ENCODE data around the gene OMA1.
"Not testable (repeated sequence)": the region's sequence is repeated elsewhere in the genome, so short reads cannot be mapped to it uniquely, and the experiment has no call there.

The OMA1 gene

DNA sequence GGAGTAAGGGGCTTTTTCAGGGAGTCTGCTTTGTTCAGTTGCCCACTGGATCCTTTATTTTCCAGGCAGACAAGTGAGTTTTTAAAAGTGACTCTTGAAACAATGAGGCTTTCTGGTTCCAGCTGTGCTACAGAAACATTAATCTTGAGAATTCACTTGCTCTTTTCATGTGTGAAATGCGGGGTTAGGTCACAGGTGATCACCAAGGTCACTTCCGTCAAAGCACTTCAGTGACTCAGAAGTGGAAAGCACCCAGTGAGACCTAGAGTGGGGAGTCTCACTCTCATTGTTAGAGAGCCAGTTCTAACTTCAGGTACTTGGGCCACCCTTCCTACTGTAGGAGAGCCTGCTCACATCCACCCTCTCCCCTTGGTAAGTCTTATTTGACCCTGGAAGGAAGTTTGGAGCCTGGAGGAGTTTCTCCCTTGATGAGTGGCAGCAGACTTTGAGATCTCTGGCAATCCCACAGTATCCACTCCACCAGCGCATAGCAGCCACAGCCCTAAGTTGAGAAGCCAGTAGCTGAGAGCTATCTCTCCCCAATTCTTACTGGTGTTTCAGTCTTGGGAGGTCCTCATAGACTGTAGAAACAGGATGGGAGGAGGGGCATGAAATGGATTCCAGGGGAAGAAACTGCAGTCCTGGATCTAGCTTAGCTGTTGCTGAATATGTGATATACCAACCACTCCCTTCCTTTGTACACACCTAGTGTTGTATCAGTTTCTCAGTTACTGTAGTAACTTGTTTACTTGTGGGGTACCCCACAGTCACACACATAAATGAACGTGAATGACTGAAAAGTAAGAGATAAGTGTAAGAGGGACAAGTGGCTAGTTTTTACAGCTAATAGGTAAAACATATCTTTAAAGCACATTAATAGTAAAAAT lies 27.4 kb upstream of the OMA1 start:
- peak; percentile 24 to 36 for DNase-seq (ENCODE audit: low read depth in 2 of 2)

DNA sequence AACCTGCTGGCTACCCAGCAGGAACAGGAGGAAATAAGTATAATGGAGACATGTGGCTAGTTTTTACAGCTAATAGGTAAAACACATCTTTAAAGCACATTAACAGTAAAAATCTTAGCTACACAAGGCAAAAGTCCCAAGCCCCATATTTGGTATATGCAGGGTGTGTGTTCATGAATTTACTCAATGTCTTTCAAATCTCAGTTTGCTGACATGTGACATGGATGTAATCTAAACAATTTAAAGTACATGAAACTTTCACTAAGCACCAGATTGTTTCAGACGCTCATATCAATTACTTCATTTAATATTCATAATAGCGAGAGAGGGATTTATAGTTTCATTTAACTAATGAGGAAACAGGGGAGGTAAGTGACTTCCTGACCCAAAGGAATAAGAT lies 26.6 kb upstream of the OMA1 start:
- DNase-seq (ENCODE audit: low read depth in 2 of 2) = no peak

GRCh38 chr1:58572690-58573089 lies 26.2 kb upstream of the OMA1 start:
- no peak for DNase-seq (ENCODE audit: low read depth in 2 of 2)

DNA sequence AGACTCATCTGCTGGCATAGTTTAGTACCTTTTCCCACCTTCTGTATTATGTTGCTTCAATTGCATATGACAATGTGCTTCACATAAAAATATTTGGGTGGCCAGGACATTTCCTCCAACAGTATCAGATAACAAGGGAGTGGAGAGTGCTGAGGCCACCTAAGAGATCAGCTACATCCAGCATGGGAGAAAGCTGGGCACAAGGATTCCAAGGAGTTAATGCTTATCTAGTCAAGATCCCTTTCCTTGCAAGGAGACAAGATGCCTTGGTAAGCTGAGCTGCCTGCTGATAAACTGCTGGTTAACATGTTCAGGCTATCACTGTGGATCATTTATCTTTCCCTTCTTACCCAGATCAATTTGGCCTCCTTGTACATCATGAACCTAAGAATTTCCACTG lies 25.1 kb upstream of the OMA1 start:
- no peak for DNase-seq (ENCODE audit: low read depth in 2 of 2)

- DNase-seq (ENCODE audit: low read depth in 2 of 2) = no peak
These were observed 24.3 kb upstream of the OMA1 start for GRCh38 chr1:58570817-58571216.

- DNase-seq (ENCODE audit: low read depth in 2 of 2) = no peak
These were observed 23.6 kb upstream of the OMA1 start for GRCh38 chr1:58570094-58570493.

GRCh38 chr1:58568911-58569310 lies 22.4 kb upstream of the OMA1 start:
- no peak for DNase-seq (ENCODE audit: low read depth in 2 of 2)

GRCh38 chr1:58568271-58568860 lies 21.8 kb upstream of the OMA1 start:
- DNase-seq (ENCODE audit: low read depth in 2 of 2) = no peak

GRCh38 chr1:58566339-58566738 lies 19.8 kb upstream of the OMA1 start:
- no peak for DNase-seq (ENCODE audit: low read depth in 2 of 2)

- not testable (repeated sequence) for DNase-seq (ENCODE audit: low read depth in 2 of 2)
These were observed 17.2 kb upstream of the OMA1 start for GRCh38 chr1:58563715-58564114.

- no peak for DNase-seq (ENCODE audit: low read depth in 2 of 2)
These were observed 15.1 kb upstream of the OMA1 start for GRCh38 chr1:58561633-58562032.

DNA sequence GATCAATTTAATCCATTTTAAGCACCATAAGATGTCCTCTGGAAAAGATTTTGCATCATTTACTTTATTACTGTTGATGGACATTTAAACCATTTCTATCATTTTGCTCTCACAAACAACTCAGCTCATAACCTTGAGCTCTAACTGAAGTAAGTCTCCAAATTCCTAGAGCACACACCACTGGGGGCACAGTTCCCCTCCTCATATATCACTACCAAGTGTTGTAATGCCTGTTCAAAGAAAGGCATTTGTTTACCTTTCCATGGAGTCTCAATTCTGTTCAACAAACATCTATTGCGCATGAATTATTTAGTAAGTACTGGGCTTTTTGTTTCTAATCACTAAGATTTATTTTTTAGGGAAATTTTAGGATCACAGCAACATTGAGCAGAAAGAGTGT lies 8.9 kb upstream of the OMA1 start:
- DNase-seq (ENCODE audit: low read depth in 2 of 2) = no peak

GRCh38 chr1:58551186-58552140 lies 4.9 kb upstream of the OMA1 start:
- no peak for DNase-seq (ENCODE audit: low read depth in 2 of 2)

DNA sequence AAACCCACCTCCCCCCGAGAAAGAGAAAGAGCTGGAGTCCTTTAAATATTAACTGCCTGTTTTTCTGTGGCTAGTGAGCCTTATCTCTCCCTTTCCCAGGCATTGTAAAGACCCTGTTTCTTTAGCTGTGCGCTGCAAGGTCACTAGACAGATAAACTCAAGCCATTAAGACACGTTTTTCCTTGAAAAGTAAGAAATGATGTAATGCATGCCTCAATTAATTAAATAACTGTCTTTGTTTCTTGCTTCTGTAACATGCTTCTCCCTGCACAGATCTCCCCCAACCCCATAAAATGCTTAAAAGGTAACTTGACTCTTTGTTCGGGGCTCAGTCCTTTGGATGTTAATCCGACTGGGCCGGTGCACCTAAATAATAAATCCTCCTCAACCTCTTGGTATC lies 2.8 kb upstream of the OMA1 start:
- not testable (repeated sequence) for DNase-seq (ENCODE audit: low read depth in 2 of 2)

DNA sequence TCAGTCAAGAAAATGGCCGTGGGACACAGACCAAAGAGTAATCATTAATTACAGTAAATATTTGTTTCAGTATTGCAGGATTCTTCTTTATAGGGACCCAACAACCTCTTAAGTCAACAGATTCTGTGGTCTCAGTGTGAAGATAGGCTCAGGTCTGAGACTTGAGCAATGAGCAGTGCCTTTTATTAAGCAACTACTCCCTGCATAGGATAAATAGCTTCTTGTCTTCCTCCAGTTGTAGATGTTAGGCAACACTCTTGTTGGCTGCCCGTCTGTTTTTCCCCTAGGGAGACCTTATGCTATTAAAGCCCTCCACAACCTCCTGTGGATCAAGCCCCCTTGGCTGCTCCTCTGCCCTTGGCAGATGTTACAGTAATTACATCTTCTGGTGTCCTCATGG lies 1.8 kb upstream of the OMA1 start:
- DNase-seq (ENCODE audit: low read depth in 2 of 2) = no peak

DNA sequence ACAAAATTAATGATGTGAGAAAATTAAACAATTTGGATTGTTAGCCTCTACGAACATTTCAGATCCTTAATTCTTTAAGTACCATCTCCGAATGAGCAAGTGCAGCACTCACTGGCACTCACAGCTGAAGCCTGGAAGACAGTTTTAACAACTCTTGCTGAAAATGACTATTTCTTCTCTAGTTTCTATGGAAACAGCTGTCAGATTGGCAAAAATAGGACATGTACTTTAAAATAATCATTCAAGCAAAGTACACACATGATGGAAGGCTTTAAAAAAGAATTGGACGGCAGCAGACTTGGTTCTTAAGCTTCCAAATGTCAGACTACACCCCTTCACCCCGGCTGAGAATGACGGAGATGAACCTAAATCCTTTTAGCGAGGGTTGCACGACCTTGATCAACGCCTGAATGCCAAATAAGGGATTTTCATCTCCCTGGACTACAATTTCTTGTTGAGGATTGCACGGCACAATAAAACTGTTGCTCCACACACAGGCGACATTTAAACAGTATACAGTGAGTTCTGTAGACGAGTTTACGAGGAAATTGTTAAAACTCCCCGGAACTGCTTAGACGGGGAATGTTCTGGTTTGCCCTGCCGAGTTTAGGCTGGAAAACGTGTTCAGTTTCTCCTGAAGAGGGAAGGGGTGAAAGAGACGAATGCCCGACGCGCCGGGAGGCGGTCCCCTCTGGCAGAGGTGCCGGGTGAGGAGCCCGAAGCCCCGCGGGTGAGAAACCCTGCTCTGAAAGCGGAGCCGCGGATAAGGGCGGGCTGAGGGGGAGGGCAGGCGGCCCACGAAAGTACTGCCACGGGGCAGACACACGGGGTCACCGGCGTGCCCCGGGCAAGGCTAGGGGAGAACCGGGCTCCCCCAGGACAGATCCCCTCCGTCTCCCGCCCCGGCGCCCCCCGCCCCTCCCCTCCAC lies 671 bp downstream of the OMA1 start:
- peak; percentile 47 to 62 for DNase-seq (ENCODE audit: low read depth in 2 of 2)

DNA sequence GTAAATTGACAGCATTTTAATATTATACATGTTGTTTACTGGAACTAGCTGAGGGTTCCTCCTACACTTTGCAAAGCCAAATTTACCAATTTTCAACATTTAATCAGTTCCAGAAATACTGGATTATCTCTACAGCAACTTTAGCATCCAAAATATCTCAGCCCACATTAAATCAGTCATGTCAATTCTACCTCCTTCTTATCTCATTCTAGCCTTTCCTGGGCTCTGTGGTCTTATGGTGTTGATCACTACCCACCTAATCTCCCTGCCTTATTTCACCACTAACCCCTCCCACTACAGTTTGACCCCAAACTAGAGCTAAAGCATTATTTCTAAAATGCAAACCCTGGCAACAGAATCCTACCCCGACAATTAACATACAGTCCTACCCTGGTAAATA lies 3.3 kb downstream of the OMA1 start:
- no peak for DNase-seq (ENCODE audit: low read depth in 2 of 2)

GRCh38 chr1:58539553-58539952 lies 7.0 kb downstream of the OMA1 start:
- DNase-seq (ENCODE audit: low read depth in 2 of 2) = no peak

GRCh38 chr1:58538821-58539220 lies 7.7 kb downstream of the OMA1 start:
- no peak for DNase-seq (ENCODE audit: low read depth in 2 of 2)

- not testable (repeated sequence) for DNase-seq (ENCODE audit: low read depth in 2 of 2)
These were observed 14.7 kb downstream of the OMA1 start for GRCh38 chr1:58531842-58532241.

DNA sequence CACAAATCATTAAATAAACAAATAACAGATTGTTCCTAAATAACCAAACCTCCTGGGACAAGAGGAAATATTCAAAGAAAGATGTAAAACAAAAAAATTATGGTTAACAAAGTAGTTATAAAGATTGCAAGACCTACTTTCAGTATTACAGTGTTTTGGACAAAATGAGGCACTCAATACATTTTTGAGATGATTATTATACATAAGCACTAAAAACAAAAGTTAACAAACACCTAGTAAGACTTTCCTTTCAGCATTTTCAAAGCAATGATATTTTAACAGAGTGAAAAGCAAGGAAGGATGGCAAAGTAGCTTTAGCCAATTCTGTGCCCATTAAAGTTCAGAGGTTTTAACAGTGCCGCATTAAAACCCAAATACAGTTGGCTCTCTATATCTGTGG lies 17.2 kb downstream of the OMA1 start:
- DNase-seq (ENCODE audit: low read depth in 2 of 2) = no peak

Data from stimulated activated CD4-positive, alpha-beta T cell treated with anti-CD3 and anti-CD28 coated beads, Interleukin-15, amount 100 ng/mL, for 48 hours (primary cell).